Measurements from ENCODE around the gene ISG15.

DNA sequence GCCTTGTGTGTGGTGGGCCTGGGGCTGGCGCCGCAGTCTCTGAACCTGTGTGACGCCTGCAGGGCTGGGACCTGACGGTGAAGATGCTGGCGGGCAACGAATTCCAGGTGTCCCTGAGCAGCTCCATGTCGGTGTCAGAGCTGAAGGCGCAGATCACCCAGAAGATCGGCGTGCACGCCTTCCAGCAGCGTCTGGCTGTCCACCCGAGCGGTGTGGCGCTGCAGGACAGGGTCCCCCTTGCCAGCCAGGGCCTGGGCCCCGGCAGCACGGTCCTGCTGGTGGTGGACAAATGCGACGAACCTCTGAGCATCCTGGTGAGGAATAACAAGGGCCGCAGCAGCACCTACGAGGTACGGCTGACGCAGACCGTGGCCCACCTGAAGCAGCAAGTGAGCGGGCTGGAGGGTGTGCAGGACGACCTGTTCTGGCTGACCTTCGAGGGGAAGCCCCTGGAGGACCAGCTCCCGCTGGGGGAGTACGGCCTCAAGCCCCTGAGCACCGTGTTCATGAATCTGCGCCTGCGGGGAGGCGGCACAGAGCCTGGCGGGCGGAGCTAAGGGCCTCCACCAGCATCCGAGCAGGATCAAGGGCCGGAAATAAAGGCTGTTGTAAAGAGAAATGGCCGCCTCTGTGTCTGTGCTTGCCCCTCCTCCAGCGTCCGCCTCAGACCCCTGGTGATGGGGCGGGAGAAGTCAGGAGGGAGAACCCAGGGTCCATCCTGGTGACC, 788 bp downstream of the ISG15 start:
- TF ChIP-seq, protein P1, sequence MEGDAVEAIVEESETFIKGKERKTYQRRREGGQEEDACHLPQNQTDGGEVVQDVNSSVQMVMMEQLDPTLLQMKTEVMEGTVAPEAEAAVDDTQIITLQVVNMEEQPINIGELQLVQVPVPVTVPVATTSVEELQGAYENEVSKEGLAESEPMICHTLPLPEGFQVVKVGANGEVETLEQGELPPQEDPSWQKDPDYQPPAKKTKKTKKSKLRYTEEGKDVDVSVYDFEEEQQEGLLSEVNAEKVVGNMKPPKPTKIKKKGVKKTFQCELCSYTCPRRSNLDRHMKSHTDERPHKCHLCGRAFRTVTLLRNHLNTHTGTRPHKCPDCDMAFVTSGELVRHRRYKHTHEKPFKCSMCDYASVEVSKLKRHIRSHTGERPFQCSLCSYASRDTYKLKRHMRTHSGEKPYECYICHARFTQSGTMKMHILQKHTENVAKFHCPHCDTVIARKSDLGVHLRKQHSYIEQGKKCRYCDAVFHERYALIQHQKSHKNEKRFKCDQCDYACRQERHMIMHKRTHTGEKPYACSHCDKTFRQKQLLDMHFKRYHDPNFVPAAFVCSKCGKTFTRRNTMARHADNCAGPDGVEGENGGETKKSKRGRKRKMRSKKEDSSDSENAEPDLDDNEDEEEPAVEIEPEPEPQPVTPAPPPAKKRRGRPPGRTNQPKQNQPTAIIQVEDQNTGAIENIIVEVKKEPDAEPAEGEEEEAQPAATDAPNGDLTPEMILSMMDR (conservative IDR thresholded peaks at IDR 0.05; ENCODE audit: low read length) = no peak
- no peak for TF ChIP-seq EZH2phosphoT487 (IDR thresholded peaks at IDR 0.05; ENCODE audit: borderline replicate concordance)

Measured in Loucy (cell line).